GM18909 (cell line): ENCODE data around the gene TCIRG1.
"Not testable (repeated sequence)": the region's sequence is repeated elsewhere in the genome, so short reads cannot be mapped to it uniquely, and the experiment has no call there.

Source experiments
- ATAC-seq: cut with Tn5 transposase; IDR thresholded peaks from one replicate; pipeline ENCODE4 v1.9.1; 2021; ENCODE audit warnings: mild to moderate bottlenecking; ENCODE audit not compliant: unreplicated experiment, poor library complexity

The TCIRG1 gene

DNA sequence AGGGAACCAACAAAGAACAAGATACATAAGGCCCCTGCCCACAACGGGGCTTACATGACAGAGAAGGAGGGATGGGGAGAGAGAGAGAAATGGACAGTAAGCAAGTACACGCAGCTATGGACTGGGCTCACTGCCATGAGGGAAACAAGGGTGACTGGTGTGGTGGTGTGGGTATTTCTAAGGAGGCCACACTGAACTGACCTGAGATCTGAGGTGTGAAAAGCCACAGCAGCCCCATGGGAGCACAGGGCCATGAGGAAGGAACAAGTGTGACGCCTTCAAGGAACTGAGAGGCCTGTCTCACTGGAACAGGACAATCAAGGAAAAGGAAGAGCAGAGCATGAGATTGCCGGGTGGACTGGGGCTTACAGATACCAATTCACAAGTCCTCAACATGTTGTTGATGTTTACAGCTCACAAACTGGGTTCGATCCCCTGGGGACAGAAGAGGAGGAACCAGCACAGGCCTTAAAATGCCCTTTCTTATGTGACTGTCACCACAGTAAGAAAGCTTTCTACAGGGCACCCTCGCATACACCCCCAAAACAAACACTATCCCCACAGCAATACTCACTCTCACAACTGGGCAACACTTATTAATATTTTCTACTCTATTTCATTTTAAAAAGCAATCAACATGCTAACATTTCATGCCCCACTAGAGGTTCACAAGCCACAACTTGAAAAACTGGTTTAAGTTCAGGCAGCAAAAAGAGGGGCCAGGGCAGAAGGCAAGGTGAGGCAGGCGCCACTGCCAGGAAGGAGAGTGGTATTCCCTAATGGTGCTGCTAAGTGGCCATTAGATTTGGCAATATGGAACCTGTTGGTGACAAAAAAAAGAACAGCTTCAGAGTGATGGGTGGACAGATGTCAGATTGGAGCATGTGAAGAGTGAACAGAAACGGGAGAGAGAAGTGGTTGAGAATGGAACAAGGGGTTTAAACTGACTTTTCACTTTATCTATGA, 39.1 kb downstream of the TCIRG1 start:
- no peak for ATAC-seq

DNA sequence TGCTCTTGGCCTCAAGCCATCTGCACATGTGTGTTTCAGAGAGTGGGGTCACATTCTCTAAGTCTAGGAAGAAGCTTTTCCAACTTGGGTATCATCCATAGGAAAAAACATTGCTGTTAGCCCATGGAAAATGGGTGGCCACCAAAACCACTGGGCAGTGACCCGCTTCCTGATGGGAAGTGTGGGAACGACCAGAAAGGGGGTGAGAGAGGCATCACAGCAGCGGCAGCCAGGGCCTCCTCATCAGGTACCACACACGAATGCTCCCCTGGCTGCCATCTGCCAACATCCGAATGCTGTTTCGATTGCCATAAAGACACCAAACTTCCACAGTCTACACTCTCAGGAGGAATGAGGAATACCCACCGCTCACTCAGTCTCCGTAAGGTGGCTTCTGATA, 42.0 kb downstream of the TCIRG1 start:
- no peak for ATAC-seq

DNA sequence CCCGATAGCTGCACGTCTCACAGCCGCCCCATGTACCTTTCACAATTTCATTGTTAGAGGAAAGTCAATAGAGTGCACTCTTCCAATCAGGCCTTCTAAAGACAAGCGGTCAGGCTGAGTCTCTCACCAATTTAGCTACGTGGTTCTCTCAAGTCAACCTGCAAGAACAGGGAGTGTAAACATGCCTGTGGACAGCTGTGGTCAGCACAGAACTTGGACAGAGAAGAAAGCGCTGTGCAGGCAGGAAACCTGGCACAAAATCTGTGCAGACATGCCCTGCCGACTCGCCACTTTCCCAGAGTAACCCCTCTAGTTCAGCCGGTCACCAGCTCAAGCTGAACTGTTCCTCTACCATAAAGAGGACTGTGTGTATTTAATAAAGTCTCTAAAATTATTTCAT, 42.9 kb downstream of the TCIRG1 start:
- ATAC-seq = no peak

DNA sequence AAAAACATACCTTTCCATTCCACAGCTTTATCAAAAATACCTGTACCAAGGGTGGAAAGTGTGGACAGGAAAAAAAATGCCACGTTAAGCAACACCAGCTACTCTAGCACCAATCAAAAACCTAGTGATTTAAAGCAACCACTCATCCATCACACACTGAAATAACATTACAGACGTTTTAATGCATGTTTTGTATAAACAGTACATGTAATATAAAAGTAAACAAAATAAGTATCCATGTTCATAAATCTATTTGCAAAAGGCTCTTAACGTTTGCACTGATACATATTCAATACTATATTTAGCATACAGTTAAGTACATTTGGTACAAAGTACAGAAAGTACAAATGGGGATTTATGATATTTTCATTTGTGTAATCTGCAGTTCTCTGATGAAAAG, 43.7 kb downstream of the TCIRG1 start:
- ATAC-seq = no peak

DNA sequence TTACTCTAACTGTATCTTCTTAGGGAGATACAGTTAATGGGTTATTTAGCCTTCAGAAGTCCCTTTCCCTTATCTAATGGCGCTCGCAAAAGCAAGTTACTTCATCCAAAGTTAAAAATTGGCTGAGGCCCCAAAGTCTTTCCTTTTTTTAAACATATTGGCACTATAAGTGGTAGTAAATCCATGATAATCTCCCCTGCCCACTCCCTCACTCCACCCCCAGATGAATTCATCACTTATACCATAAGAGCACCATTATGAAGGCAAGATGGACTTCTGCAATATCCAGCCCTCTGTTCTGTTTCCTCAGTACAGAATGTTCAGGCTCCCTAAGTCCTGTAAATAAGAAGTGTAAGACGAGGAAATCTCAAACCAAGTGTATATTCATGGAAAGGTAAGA, 44.7 kb downstream of the TCIRG1 start:
- ATAC-seq = no peak

DNA sequence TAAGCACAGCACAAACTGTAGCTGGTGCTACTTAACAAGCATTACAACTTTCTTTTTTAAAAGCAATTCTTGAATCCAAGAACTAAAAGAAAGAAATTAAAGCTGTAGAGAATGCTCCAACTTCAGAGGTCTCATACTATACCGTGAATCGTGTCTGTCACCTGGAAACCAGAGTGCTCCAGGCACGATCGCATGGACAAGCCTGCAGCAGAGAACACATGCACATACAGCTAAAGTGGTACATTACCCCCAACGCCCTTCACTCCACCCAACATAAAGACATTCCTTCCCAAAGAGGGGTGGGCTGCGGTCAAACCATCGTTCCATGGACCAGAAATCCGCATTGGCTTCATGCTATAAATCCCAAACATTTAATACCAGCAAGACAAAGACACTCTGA, 50.9 kb downstream of the TCIRG1 start:
- ATAC-seq = no peak

DNA sequence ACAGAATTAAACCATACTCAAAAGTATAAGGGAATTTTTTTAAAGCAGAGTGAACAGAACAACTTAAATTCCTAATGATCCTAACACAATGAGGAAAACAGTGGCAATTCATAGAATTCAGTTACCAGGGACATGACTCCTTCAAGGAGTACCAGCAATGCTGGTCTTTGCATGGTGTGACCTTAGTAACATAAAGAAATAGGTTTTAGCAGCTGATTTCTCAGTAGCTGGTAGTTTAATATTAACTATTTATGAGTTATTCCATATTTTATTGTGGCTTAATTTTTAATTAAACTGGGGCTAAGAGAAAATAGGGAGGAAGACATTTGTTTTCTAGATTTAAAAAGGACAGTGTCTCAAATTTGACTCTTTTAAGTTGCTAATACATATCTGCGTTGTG, 51.5 kb downstream of the TCIRG1 start:
- ATAC-seq = no peak

DNA sequence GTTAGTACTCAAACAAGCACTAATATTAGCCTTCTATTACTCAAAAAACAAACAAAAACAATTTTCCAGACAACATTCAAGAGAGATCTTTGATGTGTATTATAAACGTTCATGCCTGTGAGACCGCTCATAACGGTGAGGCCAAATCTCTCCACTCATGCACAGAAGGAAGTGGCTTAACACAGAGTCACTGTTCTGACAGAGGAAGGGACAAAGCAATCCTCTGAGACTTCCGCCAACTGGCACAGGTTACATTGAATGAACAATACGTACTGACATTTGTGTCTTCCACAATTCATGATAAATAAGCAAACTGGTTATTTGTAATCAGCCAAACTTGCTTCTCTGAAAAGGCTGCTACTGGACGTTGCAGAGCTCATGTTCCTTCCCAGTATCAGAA, 51.9 kb downstream of the TCIRG1 start:
- no peak for ATAC-seq

DNA sequence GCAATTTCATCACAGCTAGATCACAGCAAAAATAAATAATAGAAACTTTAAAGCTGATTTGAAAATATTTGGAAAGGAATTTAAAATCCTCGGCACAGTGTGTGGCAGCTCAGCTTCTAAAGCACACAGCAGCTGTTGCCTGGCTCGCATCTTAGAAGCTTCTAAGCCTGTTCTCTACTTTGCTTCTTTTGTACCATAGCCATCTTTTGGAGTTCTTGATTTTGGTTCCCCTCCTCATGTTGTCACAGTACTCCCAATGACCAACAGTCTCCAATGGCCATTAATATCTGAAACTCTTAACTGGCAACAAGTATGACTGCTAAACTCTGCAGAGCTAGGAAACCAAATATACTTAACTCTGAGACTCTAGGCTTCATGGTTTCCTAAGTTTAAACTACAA, 53.6 kb downstream of the TCIRG1 start:
- no peak for ATAC-seq

DNA sequence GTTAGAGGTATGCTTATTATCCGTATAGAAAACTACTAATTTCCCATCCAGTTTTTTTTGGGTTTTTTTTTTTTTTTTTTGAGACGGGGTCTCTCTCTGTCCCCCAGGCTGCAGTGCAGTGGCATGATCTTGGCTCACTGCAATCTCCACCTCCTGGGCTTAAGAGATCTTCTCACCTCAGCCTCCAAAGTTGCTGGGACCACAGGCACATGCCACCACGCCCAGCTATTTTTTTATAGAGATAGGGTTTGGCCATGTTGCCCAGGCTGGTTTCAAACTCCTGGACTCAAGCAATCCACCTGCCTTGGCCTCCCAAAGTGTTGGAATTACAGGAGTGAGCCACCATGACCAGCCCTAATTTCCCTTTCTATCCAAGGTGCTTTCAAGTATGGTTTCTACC, 54.1 kb downstream of the TCIRG1 start:
- not testable (repeated sequence) for ATAC-seq

DNA sequence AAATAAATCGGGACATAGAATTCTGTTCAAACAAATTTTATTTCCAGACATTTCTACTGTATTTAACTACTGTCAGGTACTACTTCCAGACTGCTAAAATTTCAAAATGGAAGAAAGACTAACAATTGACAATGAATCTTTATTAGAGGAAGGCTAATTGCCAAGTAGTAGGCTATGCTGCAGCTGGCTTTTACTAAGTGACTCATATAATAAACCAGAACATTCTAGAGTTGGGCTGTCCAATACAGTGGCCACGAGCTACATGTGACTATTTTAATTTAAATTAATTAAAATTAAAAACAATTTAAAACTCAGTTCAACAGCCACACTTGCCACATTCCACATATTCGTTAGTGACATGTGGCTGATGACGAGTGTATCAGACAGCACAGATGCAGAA, 54.7 kb downstream of the TCIRG1 start:
- ATAC-seq = no peak

DNA sequence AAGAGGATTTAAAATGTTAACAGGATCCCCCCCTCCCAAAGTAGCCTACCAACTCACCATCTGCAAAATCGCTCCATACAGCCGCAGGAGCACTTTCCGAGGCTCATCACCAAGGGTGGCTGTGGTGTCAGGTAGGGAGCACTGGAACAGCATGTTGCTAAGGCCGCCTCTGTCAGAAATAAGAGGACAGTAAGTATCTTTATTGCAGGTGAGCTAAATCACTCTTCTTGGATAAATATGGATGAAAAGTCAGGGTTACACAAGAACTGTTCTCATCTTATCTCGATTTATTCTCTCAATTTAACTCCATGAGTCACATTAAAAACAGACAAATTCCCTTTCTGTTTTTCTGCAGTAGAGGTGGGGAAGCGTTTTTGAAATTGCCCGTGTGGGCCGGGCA, 58.1 kb downstream of the TCIRG1 start:
- no peak for ATAC-seq

DNA sequence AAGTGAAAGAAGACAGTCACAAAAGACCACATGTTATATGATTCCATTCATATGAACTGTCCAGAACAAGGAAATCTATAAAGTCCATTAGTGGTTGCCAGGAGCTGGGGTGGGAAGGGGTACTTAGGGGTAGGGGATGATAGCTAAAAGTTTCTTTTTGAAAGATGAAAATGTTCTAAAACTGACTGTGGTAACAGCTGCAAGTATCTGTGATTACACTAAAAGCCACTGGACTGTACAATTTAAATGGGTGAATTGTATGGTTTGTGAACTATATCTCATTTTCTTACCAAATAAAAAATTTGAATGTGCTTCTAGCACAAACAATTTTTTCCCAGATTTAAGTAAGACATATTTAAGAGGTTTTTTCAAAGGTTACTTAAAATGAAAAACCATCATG, 60.2 kb downstream of the TCIRG1 start:
- ATAC-seq = no peak

DNA sequence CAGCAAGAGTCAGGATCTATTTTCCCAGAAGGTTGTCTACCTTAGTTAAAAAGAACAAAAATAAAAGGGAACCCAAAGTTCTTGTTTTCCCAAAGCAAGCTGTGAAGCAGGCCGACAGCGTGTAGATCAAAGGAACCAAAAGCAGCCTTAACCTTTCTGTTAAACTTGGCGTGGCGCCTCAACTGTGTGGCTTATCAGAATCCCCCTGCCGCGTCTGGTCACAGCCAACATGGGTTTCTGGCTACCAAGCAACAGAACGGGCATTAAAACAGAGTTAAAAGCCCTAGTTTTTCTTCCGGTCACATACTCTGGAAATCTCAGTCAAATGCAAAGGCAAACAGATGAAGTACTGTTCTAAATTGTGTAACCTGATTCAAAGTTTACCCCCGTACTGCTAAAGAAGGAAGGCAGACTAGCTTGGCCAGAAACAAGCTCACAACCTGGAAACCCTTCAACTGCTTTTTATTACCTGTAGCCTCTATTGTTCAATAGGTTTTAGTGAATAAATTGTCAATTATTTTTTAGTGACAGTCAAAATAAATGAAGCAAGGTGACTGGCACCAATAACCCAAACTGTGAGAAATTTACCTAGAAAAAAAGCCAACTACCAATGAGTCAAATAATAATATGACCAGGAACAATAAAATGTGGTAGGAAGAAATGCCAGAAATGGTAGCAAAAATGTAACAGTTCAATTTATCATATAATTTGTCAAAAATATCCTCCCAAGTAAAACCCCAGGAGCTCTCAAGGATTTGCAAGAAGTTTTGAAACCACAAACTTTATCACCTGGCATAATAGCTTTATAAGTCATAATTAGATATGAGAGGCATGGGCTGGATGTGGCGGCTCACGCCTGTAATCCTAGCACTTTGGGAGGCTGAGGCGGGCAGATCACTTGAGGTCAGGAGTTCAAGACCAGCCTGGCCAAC, 60.9 kb downstream of the TCIRG1 start:
- no peak for ATAC-seq
